HL-60 (cell line): ENCODE results near the gene CRYGD.

Source experiments
- DNase-seq, 2 experiments: peaks; one replicate each; pipeline ENCODE4 v3.0.0-alpha.2; 2010 to 2020; ENCODE audit warnings: low read depth in 1 of 2, low spot score in 1 of 2
- H3K27ac ChIP-seq: fragments of 250-450 bp; sonication (Bioruptor Pico); replicated peaks from 2 replicates; pipeline ENCODE4 v1.5.1; 2020; ENCODE audit warnings: mild to moderate bottlenecking, moderate library complexity
- H3K27me3 ChIP-seq: fragments of 250-450 bp; sonication (Bioruptor Pico); 2 replicates; pipeline ENCODE4 v1.5.1; 2021; ENCODE audit warnings: mild to moderate bottlenecking, moderate library complexity; ENCODE audit not compliant: insufficient read depth, poor library complexity, severe bottlenecking
- H3K4me3 ChIP-seq: replicated peaks from 2 replicates; pipeline ENCODE4 v1.5.1; 2011; ENCODE audit warnings: mild to moderate bottlenecking, control low read depth, low read length; ENCODE audit not compliant: insufficient read depth
- CTCF ChIP-seq: IDR thresholded peaks from one replicate; pipeline ENCODE4 v1.5.1; 2011; ENCODE audit warnings: low read length, control low read depth, inconsistent platforms; ENCODE audit not compliant: insufficient read depth
- GABPA ChIP-seq: IDR thresholded peaks from 2 replicates; pipeline ENCODE4 v1.6.1; 2012; ENCODE audit warnings: low read depth
- POLR2AphosphoS5 ChIP-seq: IDR thresholded peaks from 2 replicates; pipeline ENCODE4 v1.6.1; 2012; ENCODE audit warnings: low read depth
- REST ChIP-seq: IDR thresholded peaks from 2 replicates; pipeline ENCODE4 v1.6.1; 2012; ENCODE audit warnings: low read depth; ENCODE audit not compliant: insufficient replicate concordance
- SPI1 ChIP-seq: IDR thresholded peaks from 2 replicates; pipeline ENCODE4 v1.6.1; 2012; ENCODE audit warnings: low read depth, mild to moderate bottlenecking, borderline replicate concordance

Gene CRYGD

GRCh38 chr2:208150094-208150493, 25.8 kb upstream of the CRYGD start:
- TF ChIP-seq POLR2AphosphoS5 (no peak), REST (no peak), GABPA (no peak), CTCF (no peak), SPI1 (no peak)
- H3K27ac ChIP-seq = no peak overlapping the region
- no peaks in the 10 kb centered on the region for H3K27me3 ChIP-seq
- no peak overlapping the region for H3K4me3 ChIP-seq
- no peak for DNase-seq

- H3K27me3 ChIP-seq = no peaks in the 10 kb centered on the region
- DNase-seq = no peak
- no peak overlapping the region for H3K4me3 ChIP-seq
- TF ChIP-seq GABPA = no peak
- H3K27ac ChIP-seq = no peak overlapping the region
Observed at GRCh38 chr2:208148803-208149202, 24.5 kb upstream of the CRYGD start.

- Histone ChIP-seq H3K27ac (no peak overlapping the region), H3K27me3 (no peaks in the 10 kb centered on the region), H3K4me3 (no peak overlapping the region)
- TF ChIP-seq CTCF = no peak
- no peak for TF ChIP-seq SPI1
- TF ChIP-seq GABPA = no peak
- TF ChIP-seq POLR2AphosphoS5 = no peak
- no peak for TF ChIP-seq REST
- DNase-seq = no peak
Observed at GRCh38 chr2:208147759-208148158, 23.4 kb upstream of the CRYGD start.

- no peak for DNase-seq
- H3K27ac ChIP-seq = no peak overlapping the region
- no peak overlapping the region for H3K4me3 ChIP-seq
- H3K27me3 ChIP-seq = no peaks in the 10 kb centered on the region
- TF ChIP-seq REST (peak; percentile 52), POLR2AphosphoS5 (no peak)
Observed at GRCh38 chr2:208147008-208147407, 22.7 kb upstream of the CRYGD start.
